ENCODE results near the gene FBN1.

GRCh38 chr15:48638963-48639362 is 6.5 kb downstream of the FBN1 start:
- TF ChIP-seq, protein P1, sequence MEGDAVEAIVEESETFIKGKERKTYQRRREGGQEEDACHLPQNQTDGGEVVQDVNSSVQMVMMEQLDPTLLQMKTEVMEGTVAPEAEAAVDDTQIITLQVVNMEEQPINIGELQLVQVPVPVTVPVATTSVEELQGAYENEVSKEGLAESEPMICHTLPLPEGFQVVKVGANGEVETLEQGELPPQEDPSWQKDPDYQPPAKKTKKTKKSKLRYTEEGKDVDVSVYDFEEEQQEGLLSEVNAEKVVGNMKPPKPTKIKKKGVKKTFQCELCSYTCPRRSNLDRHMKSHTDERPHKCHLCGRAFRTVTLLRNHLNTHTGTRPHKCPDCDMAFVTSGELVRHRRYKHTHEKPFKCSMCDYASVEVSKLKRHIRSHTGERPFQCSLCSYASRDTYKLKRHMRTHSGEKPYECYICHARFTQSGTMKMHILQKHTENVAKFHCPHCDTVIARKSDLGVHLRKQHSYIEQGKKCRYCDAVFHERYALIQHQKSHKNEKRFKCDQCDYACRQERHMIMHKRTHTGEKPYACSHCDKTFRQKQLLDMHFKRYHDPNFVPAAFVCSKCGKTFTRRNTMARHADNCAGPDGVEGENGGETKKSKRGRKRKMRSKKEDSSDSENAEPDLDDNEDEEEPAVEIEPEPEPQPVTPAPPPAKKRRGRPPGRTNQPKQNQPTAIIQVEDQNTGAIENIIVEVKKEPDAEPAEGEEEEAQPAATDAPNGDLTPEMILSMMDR (IDR thresholded peaks at IDR 0.05), result no peak
- TF ChIP-seq PHF8 (IDR thresholded peaks at IDR 0.05; ENCODE audit: borderline replicate concordance, low read depth), result no peak
